ENCODE measurements around the gene TMC7. TPM values are rescaled to one million over a fixed set of nuclear protein-coding genes. Genes with fewer than 3 reads are reported as not detected.
A peak's percentile ranks its signal among the peaks of the same experiment; 100 is the strongest.

TMC7 gene
- total RNA-seq, 1 experiment from 2014 or later = 1.5 TPM

DNA sequence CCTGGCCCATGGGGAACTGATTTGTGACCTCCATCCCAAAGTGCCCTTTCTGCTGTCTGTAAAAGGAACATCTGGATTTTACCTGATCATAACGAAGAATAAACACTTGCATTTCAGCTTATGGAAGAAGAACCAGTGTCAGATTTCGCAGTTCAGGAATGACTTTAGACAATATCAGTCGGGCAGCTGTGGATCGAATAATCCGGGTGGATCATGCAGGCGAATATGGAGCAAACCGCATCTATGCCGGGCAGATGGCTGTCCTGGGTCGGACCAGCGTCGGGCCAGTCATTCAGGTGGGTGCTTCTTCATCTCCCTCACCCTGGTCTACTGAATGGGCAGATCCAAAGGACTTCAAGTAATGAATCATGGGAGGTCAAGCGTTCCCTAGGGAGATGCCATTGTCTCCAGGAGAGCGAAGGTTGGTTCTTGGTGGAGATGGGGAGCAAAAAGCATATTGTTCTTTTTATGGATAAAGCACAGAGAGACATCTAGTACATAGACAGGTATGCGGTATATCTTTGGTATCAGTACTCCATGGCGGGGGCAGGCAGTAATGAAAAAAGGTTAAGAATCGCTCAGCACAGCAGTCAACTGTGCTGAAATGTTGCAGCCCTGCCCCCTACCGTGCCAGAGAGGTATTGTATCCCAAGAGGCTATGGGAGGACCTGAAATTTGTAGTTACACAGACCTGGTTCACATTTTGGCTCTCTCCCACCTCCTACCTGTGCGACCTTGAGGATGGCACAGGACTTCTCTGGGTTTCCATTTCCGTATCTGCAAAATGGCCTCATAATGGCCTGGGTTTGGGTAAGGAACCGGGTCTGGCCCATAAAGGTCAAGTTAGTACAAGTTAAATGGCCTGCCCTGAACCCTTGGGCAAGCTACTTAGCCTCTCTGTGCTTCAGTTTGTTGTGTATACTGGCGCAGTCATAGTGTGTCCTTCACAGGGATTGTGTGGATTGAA lies 88.4 kb downstream of the TMC7 start:
- peak; percentile 79 for DNase-seq (ENCODE audit: low read depth, low spot score)
- in situ Hi-C loops (cut with HindIII; ENCODE audit: low pct_unique_long_range_greater_than_20kb, low sequenced_read_pairs) = no loop called here

DNA sequence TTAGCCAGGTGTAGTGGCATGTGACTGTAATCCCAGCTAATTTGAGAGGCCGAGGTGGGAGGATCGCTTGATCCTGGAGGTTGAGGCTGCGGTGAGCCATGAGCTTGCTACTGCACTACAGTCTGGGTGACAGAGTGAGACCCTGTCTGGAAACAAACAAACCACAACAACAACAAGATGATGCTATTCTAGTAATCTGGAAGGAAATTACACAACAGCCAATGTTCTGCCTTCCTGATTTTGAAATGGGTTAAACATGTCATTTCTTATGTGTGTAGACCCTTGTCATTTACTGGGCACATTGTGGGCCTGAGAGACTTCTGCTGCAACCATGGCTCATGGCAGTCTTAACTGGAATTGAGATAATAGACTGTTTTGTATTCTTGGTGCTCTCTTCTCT lies 89.6 kb downstream of the TMC7 start:
- DNase-seq (ENCODE audit: low read depth, low spot score) = no peak
- in situ Hi-C loops (cut with HindIII; ENCODE audit: low pct_unique_long_range_greater_than_20kb, low sequenced_read_pairs) = no loop called here

- no peak for DNase-seq (ENCODE audit: low read depth, low spot score)
- in situ Hi-C loops (cut with HindIII; ENCODE audit: low pct_unique_long_range_greater_than_20kb, low sequenced_read_pairs) = no loop called here
Measured at GRCh38 chr16:19073863-19074262, 90.1 kb downstream of the TMC7 start.

GRCh38 chr16:19075511-19075910 lies 91.8 kb downstream of the TMC7 start:
- in situ Hi-C loops (cut with HindIII; ENCODE audit: low pct_unique_long_range_greater_than_20kb, low sequenced_read_pairs) = no loop called here
- no peak for DNase-seq (ENCODE audit: low read depth, low spot score)

DNA sequence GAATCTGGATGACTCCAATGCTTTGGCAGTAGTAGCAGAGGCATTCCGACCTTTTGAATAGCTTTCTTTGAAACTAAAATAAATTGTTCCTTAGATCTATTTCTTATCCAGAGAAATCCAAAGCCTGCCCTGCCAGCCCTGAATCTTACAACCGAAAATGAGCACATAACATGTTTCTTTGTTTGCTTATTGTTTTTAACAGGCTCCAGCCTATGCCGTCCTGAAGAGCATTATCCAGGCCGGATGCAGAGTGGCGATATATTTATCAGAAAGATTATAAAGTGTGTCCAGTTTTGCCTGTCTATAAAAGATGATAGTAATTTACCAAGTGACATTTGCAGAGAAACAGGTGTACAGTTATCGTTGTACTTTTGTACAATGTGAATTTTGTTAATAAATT lies 94.1 kb downstream of the TMC7 start:
- in situ Hi-C loops (cut with HindIII; ENCODE audit: low pct_unique_long_range_greater_than_20kb, low sequenced_read_pairs) = no loop called here
- no peak for DNase-seq (ENCODE audit: low read depth, low spot score)

GRCh38 chr16:19083670-19084069 lies 99.9 kb downstream of the TMC7 start:
- DNase-seq (ENCODE audit: low read depth, low spot score) = no peak
- in situ Hi-C loops (cut with HindIII; ENCODE audit: low pct_unique_long_range_greater_than_20kb, low sequenced_read_pairs) = no loop called here

DNA sequence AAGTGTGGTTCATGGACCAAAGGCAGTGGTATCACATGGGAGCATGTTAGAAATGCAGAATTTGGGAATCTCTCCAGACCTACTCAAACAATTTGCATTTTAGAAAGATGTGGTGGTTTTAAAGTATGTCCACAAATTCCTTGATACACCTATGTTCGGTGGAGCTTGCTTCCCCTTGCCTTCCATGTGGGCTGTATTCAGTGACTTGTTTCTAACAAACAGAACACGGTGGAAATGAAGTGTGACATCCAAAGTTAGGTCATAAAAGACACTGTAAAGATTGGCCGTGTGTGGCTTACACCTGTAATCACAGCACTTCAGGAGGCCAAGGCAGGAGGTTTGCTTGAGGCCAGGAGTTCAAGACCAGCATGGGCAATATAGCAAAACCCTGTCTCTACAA lies 100.4 kb downstream of the TMC7 start:
- in situ Hi-C loops (cut with HindIII; ENCODE audit: low pct_unique_long_range_greater_than_20kb, low sequenced_read_pairs) = no loop called here

GRCh38 chr16:19084879-19085278 lies 101.1 kb downstream of the TMC7 start:
- in situ Hi-C loops (cut with HindIII; ENCODE audit: low pct_unique_long_range_greater_than_20kb, low sequenced_read_pairs) = no loop called here
- no peak for DNase-seq (ENCODE audit: low read depth, low spot score)

More for the DNA sequence above, 100.4 kb downstream of the TMC7 start:
- DNase-seq (ENCODE audit: low read depth, low spot score) = no peak

- in situ Hi-C loops (cut with HindIII; ENCODE audit: low pct_unique_long_range_greater_than_20kb, low sequenced_read_pairs) = no loop called here
- DNase-seq (ENCODE audit: low read depth, low spot score) = no peak
Measured at GRCh38 chr16:19085679-19086200, 102.0 kb downstream of the TMC7 start.

- in situ Hi-C loops (cut with HindIII; ENCODE audit: low pct_unique_long_range_greater_than_20kb, low sequenced_read_pairs) = no loop called here
Measured at GRCh38 chr16:19086322-19087199, 102.8 kb downstream of the TMC7 start.

GRCh38 chr16:19088341-19088916 lies 104.7 kb downstream of the TMC7 start:
- in situ Hi-C loops (cut with HindIII; ENCODE audit: low pct_unique_long_range_greater_than_20kb, low sequenced_read_pairs) = no loop called here
- no peak for DNase-seq (ENCODE audit: low read depth, low spot score)

More at GRCh38 chr16:19086322-19087199, 102.8 kb downstream of the TMC7 start:
- DNase-seq (ENCODE audit: low read depth, low spot score) = peak; percentile 95

DNA sequence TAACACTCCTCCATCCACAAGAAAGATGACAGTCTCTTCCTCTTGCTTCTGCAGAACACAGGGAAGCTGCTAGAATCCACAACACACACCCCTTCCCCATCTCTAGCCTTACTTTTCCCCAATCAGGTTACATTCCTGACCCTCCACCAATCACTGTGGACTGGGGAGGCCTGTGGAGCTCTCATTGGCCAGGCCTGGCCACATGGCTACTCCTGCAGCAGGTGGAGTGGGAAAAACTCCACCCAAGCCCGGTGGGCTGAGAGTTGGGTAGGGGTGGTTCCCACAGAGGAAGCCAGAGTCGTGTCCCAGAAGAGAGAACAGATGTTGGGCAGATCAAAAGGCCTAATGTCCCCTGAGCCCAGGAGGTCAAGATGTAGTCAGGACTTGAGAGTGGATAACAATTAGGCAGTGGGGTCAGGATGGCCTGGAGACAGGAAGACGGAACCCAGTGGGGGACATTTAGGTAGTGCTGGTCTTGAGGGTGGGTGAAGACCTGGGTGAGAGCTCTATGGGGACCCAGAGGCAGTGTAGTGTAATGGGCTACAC lies 105.7 kb downstream of the TMC7 start:
- no peak for DNase-seq (ENCODE audit: low read depth, low spot score)
- in situ Hi-C loops (cut with HindIII; ENCODE audit: low pct_unique_long_range_greater_than_20kb, low sequenced_read_pairs) = no loop called here

DNA sequence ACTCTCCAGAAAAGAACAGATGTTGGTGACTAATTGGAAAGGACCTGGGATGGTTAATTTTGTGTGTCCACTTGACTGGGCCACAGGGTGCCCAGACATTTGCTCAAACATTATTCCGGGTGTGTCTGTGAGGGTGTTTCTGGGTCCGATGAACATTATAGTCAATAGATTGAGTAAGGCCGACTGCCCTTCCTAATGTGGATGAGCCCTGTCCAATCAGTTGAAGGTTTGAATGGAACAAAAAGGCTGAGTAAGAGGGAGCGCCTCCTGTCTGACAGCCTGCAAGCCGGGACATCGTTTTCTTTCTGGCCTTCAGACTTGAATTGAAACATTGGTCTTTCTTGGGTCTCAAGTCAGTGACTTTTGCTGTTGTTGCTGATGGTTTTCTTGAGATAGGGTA lies 107.2 kb downstream of the TMC7 start:
- in situ Hi-C loops (cut with HindIII; ENCODE audit: low pct_unique_long_range_greater_than_20kb, low sequenced_read_pairs) = no loop called here
- DNase-seq (ENCODE audit: low read depth, low spot score) = no peak

DNA sequence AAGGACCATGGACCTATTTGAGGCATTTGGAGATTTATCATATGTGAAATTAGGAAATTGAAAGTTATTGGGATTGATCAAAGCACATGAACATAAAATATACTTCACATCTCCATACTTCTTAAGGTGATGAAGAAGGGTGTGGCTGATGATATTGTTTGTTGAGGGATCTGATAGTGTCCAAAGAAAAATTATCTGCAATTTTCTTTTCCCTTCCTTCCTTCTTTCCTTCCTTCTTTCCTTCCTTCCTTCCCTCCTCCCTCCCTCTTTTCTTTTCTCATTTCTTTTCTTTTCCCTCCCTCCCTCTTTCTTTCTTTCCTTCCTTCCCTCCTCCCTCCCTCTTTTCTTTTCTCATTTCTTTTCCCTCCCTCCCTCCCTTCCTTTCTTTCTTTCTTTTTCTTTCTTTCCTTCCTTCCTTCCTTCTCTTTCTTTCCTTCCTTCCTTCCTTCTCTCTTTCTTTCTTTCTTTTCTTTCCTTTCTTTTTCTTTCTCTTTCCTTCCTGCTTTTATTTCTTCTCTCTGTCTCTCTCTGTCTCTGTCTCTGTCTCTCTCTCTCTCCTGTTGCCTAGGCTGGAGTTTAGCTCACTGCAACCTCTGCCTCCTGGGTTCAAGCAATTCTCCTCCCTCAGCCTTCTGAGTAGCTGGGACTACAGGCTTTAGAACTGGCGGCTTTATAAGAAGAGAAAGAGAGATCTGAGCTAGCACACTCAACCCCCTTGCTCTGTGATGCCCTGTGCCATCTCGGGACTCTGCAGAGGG lies 109.1 kb downstream of the TMC7 start:
- in situ Hi-C loops (cut with HindIII; ENCODE audit: low pct_unique_long_range_greater_than_20kb, low sequenced_read_pairs) = no loop called here
- DNase-seq (ENCODE audit: low read depth, low spot score) = no peak

GRCh38 chr16:19093631-19094541 lies 110.2 kb downstream of the TMC7 start:
- DNase-seq (ENCODE audit: low read depth, low spot score) = no peak
- in situ Hi-C loops (cut with HindIII; ENCODE audit: low pct_unique_long_range_greater_than_20kb, low sequenced_read_pairs) = no loop called here
